Heart left ventricle (tissue), 16 donors: ENCODE data around the gene EFHD1. TPM values are rescaled to one million over a fixed set of nuclear protein-coding genes. Genes with fewer than 3 reads are reported as not detected.

Source experiments
- ATAC-seq, 4 donors: fragments of 200-7000 bp; cut with Tn5 transposase; one replicate each; pipeline ENCODE4 v1.9.1; 2020 to 2022; ENCODE audit warnings: moderate library complexity in 4 of 4, mild to moderate bottlenecking in 3 of 4, moderate number of reproducible peaks in 1 of 4
- DNase-seq, 5 donors: peaks; one replicate each; pipeline ENCODE4 v3.0.0-alpha.2; 2020
- H3K27ac ChIP-seq, 12 donors: fragments of 200-600 bp; sonication (generic) in 4 of 12; one replicate each; pipeline versions ENCODE4 v1.5.0 to v1.8.0; 2016 to 2022; ENCODE audit warnings: mild to moderate bottlenecking in 2 of 12
- H3K27me3 ChIP-seq, 9 donors: fragments of 200-600 bp; sonication (generic) in 2 of 9; one replicate each; pipeline versions ENCODE4 v1.5.1 to v1.8.0; 2016 to 2022; ENCODE audit warnings: mild to moderate bottlenecking in 3 of 9
- H3K36me3 ChIP-seq, 9 donors: fragments of 200-600 bp; sonication (generic) in 2 of 9; one replicate each; pipeline versions ENCODE4 v1.5.0 to v1.8.0; 2018 to 2022; ENCODE audit warnings: mild to moderate bottlenecking in 2 of 9
- H3K4me1 ChIP-seq, 12 donors: fragments of 200-600 bp; sonication (generic) in 4 of 12; one replicate each; pipeline versions ENCODE4 v1.5.0 to v1.8.0; 2016 to 2022; ENCODE audit warnings: mild to moderate bottlenecking in 3 of 12
- H3K4me3 ChIP-seq, 12 donors: fragments of 200-600 bp; sonication (generic) in 4 of 12; one replicate each; pipeline versions ENCODE4 v1.5.0 to v1.8.0; 2017 to 2022; ENCODE audit warnings: mild to moderate bottlenecking in 9 of 12, moderate library complexity in 4 of 12
- H3K9me3 ChIP-seq, 12 donors: fragments of 200-600 bp; sonication (generic) in 4 of 12; one replicate each; pipeline versions ENCODE4 v1.5.0 to v1.8.0; 2016 to 2022; ENCODE audit warnings: mild to moderate bottlenecking in 1 of 12
- CTCF ChIP-seq, 12 donors: fragments of 200-600 bp; sonication (generic) in 4 of 12; IDR thresholded peaks; one replicate each; pipeline versions ENCODE4 v1.5.0 to v1.8.0; 2018 to 2022; ENCODE audit warnings: antibody characterized with exemption in 12 of 12, mild to moderate bottlenecking in 5 of 12
- POLR2A ChIP-seq, 2 donors: fragments of 450-650 bp; IDR thresholded peaks; one replicate each; pipeline ENCODE4 v1.6.1; 2017; ENCODE audit warnings: antibody characterized with exemption in 2 of 2, mild to moderate bottlenecking in 2 of 2, moderate library complexity in 2 of 2
- WGBS, 4 donors: extraction: QIAGEN DNeasy Blood & Tissue Kit in 2 of 4; methylation state at CpG; one replicate each; pipeline versions ENCODE4 v1.1.5 to v1.1.7; 2013 to 2018; 5-methylcytosine and 5-hydroxymethylcytosine counted together
- intact Hi-C, 10 donors: fragments of 100-400 bp; cut with DNase I; formaldehyde crosslinking; loops; one replicate each; pipeline versions ENCODE4 v1.11.1 to v1.14.2; 2022
- polyA plus RNA-seq, 2 donors: library from polyadenylated mRNA; stranded (reverse); fragments of 200-250 nt; gene quantifications; one replicate each; pipeline ENCODE4 v1.2.3, GENCODE V29; 2013
- total RNA-seq, 9 donors: library from RNA; depleted of rRNA in 2 of 9; stranded (reverse); fragments of >200 nt in 2 of 9; fragmentation: NEBNext Ultra II Directional in 3 of 9; extraction: Animal tissue kit (Norgen Biotek cat#: 25700) in 3 of 9; gene quantifications; one replicate each; pipeline versions ENCODE4 v1.1.0 to v1.2.4, GENCODE V29; 2016 to 2023
- donor health status: ischemic (EF 13 %, LVEDD 7.1; RV severe dilation, severe dysfunction).
- donor health status: healthy with polysubstance abuse.
- donor health status: DM: no; HTN: yes; CAD: no.
- donor health status: DM: no; HTN: no; CAD: no.
- donor health status: ischemic (EF 25% LVEDD 6.9; RV normal size, moderate dysfunction).
- donor health status: ischemic (EF 25% LVEDD 5.7; RV mildly dilated, moderate dysfunction).
- donor health status: healthy.
- donor health status: DM: yes; HTN: yes; CAD: no.
- donor health status: ischemic (EF 35%, LVEDD 5.7; RV mildly dilated, moderate dysfunction).
- donor health status: nonischemic (EF 11% LVEDD 7.7; RV severe dilation, severe dysfunction).
- donor health status: DM: yes; HTN: yes; CAD: no.
- donor health status: PGD.
- donor health status: ischemic (EF 29% LVEDD 5.4; RV normal size, mild dysfunction).
- donor health status: nonischemic (EF 23%, LVEDD 6.1; RV moderate dilation, normal function).

Gene EFHD1
- total and polyA plus RNA-seq, 11 donors = 9.0 to 44.8 (median 20.7) TPM

DNA sequence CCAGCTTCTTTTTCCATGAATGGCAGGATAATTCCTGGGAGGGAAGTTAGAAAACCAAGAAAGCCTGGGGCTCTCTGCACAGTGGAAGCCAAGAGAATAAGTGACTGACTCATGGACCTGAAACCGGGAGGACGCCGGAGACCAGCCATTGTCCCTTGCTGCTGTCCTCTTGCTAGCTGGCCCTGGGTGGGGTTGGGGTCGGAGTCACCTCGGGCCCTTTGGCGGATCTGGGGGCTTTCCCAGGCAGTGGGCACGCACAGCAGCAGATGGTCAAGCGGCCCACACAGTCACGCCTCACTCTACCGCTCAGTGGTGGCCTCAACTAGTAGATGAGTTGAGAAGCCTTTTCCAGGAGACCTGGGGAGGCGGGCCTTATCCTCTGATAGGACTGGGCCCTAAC is 15.6 kb downstream of the EFHD1 start:
- Histone ChIP-seq H3K4me3 (no peak overlapping the region), H3K27ac (no peak overlapping the region), H3K4me1 (peaks cover 0 to 14% (median 6%) of the 10 kb centered on the region in 12 donors), H3K27me3 (no peaks in the 10 kb centered on the region), H3K9me3 (no peaks in the 10 kb centered on the region), H3K36me3 (no peaks in the 10 kb centered on the region)
- 86 to 95% (median 92%) methylated on average over 3 to 11 of the region's 11 CpGs for WGBS, 4 donors
- intact Hi-C loops = no loop called here
- TF ChIP-seq CTCF (IDR thresholded peaks at IDR 0.05) (no peak), POLR2A (IDR thresholded peaks at IDR 0.05) (no peak)
- ATAC-seq = no peak
- no peak for DNase-seq

GRCh38 chr2:232652505-232652851 is 19.1 kb downstream of the EFHD1 start:
- Histone ChIP-seq H3K9me3 (no peaks in the 10 kb centered on the region), H3K36me3 (no peaks in the 10 kb centered on the region), H3K4me1 (peaks cover 0 to 11% (median 1%) of the 10 kb centered on the region in 12 donors), H3K4me3 (no peak overlapping the region), H3K27ac (peak overlapping the region in 1 of 12 donors; percentile 1), H3K27me3 (no peaks in the 10 kb centered on the region)
- DNase-seq = no peak
- TF ChIP-seq POLR2A (IDR thresholded peaks at IDR 0.05) (no peak), CTCF (IDR thresholded peaks at IDR 0.05) (no peak)
- ATAC-seq = peak in 2 of 4 donors; percentile 20 to 30
- intact Hi-C loops = no loop called here
- 58 to 77% (median 65%) methylated on average over 4 of the region's 4 CpGs for WGBS, 4 donors

DNA sequence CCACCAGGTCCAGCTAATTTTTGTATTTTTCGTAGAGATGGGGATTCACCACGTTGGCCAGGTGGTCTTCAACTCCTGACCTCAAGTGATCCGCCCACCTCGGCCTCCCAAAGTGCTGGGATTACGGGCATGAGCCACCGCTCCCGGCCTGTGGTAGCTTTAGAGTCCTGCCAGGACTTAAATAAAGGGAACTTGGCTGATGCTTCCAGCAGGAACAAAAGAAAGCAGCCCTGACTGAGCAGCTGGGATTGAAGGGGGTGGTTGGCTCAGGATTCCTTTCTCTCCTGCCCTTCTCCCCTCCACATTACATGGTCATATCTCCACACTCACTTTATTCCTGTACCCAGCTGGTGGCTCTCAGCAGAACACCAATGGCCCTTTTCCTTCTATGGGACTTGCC is 20.0 kb downstream of the EFHD1 start:
- Histone ChIP-seq H3K27me3 (no peaks in the 10 kb centered on the region), H3K4me3 (no peak overlapping the region), H3K4me1 (peaks cover 0 to 13% (median 0%) of the 10 kb centered on the region in 12 donors), H3K9me3 (no peaks in the 10 kb centered on the region), H3K27ac (no peak overlapping the region), H3K36me3 (no peaks in the 10 kb centered on the region)
- WGBS, 4 donors = 86 to 93% (median 89%) methylated on average over 7 of the region's 7 CpGs
- TF ChIP-seq POLR2A (IDR thresholded peaks at IDR 0.05) (no peak), CTCF (IDR thresholded peaks at IDR 0.05) (no peak)
- ATAC-seq (peak in 1 of 4 donors; percentile 40), DNase-seq (no peak)
- intact Hi-C loops = no loop called here

DNA sequence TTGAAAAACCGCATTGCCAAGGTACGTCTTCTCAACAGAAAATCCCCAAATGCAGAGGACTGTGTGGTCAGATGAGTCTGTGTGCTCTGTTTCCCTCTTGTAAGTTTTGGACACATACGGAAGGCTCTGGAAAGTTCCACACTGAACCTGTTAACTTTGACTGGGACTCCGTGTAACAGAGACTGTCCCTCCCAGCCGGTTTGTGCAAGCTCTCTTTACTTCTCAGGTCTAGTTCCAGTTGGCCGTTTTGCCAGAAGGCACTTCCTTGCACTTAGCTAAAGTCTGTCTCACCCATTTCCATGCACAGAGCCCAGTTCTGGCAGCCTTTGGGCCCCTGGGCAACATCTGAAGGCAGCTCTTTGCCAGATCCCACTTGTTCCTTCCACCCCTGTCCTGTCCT is 22.0 kb downstream of the EFHD1 start:
- TF ChIP-seq CTCF (IDR thresholded peaks at IDR 0.05) = no peak
- no peak for TF ChIP-seq POLR2A (IDR thresholded peaks at IDR 0.05)
- H3K36me3 ChIP-seq = no peaks in the 10 kb centered on the region
- 81 to 86% (median 81%) methylated on average over 6 of the region's 6 CpGs for whole genome bisulfite sequencing, 4 donors
- H3K27ac ChIP-seq = no peak overlapping the region
- no peak for ATAC-seq
- H3K4me1 ChIP-seq = peaks cover 0 to 26% (median 9%) of the 10 kb centered on the region in 12 donors
- no peaks in the 10 kb centered on the region for H3K9me3 ChIP-seq
- no peaks in the 10 kb centered on the region for H3K27me3 ChIP-seq
- intact Hi-C loops = no loop called here
- DNase-seq = no peak
- no peak overlapping the region for H3K4me3 ChIP-seq
